Measurements from ENCODE around the gene FGFBP3.

Gene FGFBP3, protein sequence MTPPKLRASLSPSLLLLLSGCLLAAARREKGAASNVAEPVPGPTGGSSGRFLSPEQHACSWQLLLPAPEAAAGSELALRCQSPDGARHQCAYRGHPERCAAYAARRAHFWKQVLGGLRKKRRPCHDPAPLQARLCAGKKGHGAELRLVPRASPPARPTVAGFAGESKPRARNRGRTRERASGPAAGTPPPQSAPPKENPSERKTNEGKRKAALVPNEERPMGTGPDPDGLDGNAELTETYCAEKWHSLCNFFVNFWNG

GRCh38 chr10:91909117-91909677, at the start of gene FGFBP3:
Gene FGFBP3, minus strand, starts transcription at chr10:91909486. Its CDS starts 517 bp downstream, at chr10:91908969.
- DNase-seq = peak; percentile 32

DNA sequence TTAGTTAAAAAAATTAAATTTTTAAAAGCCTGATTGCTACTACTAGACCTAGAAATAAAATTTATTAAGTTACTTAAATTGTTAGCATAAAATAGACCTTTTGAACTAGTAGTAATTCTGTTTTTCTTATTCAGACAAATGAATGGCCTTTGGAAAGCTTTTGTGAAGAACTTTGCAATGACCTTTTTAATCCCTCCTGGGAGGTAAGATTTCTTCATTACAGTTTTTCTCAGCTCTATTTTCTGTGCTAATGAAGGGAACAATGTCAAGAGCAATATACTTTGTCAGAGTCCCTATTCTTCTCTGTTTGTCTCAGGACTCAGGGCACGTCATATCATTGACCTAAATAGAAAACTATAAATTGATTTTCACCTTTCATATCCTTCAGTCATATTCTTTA, 47.8 kb upstream of the FGFBP3 start:
- DNase-seq = no peak

DNA sequence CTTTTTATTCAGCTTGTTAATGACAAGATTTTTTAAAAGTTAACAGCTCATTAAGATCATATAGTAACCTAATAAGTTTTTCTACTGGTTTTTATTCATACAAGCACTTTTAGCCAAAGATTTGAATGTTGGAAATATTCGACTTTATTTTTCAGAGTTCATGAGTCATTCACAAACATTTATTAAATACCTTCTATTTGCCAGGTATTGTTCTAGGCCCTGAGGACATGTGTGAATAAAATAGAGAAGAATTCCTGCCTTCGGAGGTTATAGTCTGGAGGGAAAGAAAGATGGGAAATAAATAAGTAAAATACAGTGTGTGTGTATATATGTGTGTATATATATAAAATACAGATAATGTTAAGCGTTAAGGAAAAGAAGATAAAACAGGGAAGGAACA, 45.8 kb upstream of the FGFBP3 start:
- DNase-seq = no peak

- DNase-seq = no peak
Observed at GRCh38 chr10:91953600-91954160, 44.4 kb upstream of the FGFBP3 start.

DNA sequence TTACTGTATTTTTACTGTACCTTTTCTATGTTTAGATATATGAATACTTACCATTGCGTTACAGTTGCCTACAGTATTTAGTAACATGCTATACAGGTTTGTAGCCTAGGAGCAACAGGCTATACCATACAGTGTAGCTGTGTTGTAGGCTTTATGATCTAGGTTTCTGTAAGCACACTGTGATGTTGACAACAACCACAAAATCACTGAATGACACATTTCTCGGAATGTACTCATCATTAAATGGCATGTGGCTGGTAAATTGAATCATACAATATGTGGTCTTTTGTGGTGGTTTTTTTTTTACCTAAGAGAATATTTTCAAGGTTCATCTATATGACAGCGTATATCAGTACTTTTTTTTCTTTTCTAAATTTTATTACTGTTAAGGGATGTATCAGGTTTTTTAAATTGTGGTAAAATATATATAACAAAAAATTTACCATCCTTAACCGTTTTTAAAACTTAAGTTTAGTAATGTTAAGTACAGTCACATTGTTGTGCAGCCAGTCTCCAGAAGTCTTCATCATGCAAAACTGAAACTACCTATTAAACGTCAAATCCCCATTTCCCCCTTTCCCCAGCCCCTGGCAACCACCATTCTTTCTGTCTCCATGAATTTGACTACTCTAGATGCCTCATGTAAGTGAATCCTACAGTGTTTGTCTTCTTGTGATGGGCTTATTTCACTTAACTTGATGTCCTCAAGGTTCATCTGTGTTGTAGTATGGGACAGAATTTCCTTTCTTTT, 35.8 kb upstream of the FGFBP3 start:
- no peak for DNase-seq

GRCh38 chr10:91941426-91941825, 32.1 kb upstream of the FGFBP3 start:
- DNase-seq = no peak

DNA sequence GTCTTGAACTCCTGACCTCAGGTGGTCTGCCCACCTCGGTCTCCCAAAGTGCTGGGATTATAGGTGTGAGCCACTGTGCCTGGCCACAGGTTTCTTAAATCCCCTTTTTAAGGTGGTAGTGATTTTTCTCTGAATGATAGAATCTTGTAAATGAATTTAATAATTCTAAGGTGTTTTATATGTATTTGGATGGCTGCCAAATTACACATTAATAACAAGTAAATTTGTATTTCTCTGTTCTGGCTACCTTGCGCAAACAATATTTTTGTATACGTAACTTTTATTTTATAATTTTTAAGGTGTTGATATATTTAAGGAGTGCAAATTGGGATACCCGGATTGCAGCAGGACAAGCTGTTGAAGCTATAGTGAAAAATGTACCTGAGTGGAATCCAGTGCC, 30.4 kb upstream of the FGFBP3 start:
- no peak for DNase-seq

DNA sequence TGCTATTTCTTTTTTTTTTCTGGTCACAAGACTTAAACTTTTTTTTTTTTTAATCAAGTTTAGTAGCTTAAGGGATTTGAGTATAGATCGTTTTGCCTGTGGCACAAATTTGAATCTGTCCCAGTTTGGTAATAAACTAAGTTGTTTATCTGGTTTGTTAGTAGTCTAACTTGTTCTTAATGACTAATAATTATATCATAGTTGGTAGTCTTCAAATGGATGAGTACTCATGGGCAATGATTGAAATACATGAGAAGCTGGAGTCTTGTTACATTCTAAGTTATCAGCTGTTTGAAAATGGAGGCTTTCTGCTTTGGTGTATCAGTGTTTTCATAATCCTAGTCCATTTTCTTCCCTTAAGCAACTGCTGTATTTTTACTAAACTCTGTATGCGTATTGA, 26.6 kb upstream of the FGFBP3 start:
- DNase-seq = no peak

DNA sequence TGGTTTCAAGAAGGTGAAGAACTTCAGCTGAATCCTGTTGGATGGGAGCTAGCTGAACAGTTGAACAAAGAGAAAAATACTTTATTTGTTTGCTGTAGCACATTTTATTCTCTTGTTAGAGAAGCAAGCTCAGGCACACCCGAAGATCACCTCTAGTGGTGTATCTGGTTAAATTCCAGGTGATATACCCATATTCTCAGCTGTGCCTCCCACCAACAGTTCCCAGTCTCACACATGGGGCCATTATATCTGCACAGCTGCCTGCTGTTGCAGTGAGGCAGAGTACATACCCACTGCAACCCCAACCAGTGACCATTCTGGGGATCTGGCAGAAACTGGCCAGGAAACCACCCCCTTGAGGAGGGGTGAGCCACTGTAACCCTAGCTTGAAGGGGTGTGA, 23.5 kb upstream of the FGFBP3 start:
- DNase-seq = no peak

- no peak for DNase-seq
Observed at GRCh38 chr10:91931526-91932190, 22.4 kb upstream of the FGFBP3 start.

DNA sequence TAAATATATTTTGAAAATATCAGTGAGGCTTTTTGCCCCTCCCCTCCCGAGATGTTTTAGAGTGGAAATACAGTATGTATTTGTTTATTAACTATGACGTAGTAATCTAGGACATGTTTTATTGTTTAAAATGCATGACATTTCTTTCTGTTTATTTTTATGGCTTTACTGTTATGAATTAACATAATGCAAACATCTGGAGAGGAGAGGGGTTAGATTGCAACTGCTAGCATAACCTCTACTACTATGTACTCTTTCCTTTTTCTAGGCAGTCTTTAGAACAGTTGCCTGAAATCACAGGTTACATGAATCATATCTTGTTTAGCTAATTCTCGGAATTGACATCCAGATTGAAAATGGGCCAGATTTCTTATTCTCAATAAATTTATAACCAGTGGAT, 21.7 kb upstream of the FGFBP3 start:
- no peak for DNase-seq

DNA sequence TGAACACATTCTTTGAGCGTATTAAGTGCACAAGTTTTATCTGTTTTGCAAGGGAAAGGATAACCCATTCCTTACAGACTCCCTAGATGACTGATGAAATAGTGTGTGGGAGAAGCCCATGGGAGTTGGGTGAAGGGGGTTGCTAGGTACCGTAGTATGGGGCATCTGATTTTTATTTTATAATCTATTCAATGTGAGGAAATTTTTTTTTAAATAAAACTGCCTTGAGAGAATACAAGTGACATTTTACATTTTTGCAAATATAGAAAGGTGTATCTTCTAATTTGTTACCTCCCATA, 15.7 kb upstream of the FGFBP3 start:
- DNase-seq = peak; percentile 21

DNA sequence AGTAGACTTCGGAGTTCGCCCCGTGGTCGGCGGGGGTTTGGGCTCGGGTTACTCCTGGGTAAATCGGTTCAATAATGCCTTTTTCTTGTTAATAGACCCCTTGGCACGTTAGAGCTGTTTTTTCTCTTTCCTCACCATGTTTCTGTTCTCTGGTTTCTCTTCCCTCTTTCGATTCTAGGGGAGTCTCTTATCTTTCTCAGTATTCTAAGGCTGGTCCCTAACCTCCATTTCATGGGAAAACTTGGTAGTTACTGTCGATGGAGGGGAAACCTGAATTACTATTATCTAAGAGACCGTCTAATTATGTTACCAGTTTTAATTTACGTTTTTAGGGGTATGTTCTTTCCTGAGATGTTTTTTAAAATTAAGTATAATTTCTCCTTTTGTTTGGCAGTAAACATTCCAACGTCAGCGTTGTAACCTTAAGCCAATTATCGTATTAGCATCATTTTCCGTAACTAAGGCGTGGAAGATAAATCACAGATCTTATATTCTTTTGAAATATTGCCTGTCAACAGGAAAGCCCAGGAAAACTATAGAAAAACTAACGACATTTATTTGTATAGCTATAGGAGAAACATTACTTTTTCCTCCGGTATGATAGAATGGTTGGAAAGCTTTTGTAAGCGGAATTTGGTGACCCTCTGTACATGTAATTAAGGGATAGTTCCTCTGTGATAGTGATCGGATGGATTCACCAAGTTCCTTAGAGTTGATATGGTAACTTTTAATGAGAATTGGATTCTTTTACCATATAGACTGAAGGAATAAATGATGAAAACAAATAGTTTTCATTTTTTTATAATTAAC, 15.1 kb upstream of the FGFBP3 start:
- no peak for DNase-seq

- peak; percentile 94 for DNase-seq
Observed at GRCh38 chr10:91923371-91924211, 14.3 kb upstream of the FGFBP3 start, which contains the start of gene BTAF1. Gene BTAF1, plus strand, starts transcription at chr10:91923770. Its CDS starts 307 bp downstream, at chr10:91924077.

DNA sequence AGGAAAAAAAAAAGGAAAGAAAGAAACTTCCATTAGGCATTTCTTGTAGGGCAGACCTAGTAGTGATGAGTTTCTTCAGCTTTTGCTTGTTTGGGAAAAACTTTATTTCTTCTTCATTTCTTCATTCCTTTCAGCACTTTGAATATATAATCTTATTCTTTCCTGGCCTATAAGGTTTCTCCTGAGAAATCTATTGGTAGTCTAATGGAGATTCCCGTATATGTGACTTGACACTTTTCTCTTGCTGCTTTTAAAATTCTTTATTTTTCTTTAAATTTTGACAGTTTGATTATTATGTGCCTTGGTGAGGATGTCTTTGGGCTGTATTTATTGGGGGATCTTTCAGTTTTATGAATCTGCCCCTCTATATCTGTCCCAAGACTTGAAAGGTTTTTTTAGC, 10.4 kb upstream of the FGFBP3 start:
- no peak for DNase-seq

DNA sequence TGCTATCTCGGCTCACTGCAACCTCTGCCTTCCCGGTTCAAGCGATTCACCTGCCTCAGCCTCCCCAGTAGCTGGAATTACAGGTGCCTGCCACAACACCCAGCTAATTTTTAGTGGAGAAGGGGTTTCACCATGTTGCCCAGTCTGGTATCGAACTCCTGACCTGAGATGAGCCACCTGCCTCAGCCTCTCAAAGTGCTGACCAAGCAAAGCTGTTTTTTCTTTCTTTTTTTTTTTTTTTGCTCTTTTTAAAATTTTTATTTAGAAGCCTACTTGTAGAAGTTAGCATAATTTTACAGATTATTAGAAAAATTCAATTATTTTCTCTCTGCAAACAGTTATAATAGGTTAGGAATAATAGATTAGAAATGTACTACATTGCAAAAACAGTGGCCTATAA, 1.2 kb upstream of the FGFBP3 start:
- no peak for DNase-seq

GRCh38 chr10:91908337-91909116, 759 bp downstream of the FGFBP3 start:
- DNase-seq = peak; percentile 38

DNA sequence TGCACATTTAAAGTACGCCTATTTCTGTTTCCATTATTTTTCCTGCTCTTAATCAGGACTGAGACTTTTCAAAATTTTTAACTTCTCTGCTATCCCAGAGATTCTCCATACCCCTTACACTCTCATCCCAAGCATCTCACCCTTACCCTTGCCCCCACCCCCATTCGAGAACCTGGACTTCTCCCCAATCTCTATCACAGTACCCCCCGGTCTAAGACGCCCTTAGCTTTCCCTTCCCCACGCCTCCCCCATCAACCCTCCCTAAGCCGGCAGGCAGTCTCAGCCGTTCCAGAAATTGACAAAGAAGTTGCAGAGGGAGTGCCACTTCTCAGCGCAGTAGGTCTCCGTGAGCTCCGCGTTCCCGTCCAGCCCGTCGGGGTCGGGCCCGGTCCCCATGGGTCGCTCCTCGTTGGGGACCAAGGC, 1.4 kb downstream of the FGFBP3 start:
- DNase-seq = no peak

DNA sequence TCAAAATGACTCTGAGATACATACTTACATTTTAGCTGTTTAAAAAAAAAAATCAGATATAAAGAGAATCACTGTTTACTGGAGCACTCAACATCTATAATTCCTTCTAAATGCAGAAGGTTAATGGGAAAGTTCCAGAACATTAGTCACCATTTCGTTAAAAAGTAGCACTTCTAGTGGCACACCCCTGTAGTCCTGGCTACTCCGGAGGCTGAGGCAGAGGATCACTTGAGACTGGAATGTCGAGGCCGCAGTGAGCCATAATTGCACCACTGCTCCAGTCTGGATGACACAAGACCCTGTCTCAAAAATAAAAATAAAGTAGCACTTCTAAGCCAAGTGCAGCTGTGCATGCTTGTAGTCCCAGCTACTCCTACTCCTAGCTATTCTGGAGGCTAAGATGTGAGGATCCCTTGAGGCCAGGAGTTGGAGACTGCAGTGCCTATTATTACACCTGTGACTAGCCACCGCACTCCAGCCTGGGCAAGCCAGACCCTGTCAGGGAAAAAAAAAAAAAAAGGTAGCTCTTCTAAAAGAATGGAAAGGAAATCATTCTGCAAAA, 2.2 kb downstream of the FGFBP3 start:
- DNase-seq = no peak
